Endothelial cell of hepatic sinusoid (primary cell): Measurements from ENCODE around the gene TENT4B.

Source experiments
- in situ Hi-C: cut with HindIII; loops from 2 replicates; pipeline ENCODE4 v1.10.0; 2017; ENCODE audit warnings: low sequenced_read_pairs

The TENT4B gene

DNA sequence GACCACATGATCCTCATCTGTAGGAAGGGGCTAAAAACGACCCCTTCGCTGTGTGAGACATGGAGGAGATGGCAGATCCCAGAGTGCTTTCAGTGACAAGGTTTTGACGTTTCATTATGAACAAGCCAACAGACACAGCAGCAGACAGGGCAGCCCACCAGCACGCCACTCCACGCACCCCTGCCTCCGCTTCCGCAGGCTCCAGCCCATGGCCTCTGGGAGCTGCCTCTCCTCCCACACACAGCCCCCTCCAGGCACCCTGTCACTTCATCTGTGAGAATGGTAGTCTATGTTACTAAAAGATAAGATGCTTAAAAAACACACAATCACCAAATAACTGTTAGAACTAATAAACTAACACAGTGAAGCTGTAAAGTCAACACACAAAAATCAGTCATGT lies 101.0 kb downstream of the TENT4B start:
- in situ Hi-C loops, result no loop called here

DNA sequence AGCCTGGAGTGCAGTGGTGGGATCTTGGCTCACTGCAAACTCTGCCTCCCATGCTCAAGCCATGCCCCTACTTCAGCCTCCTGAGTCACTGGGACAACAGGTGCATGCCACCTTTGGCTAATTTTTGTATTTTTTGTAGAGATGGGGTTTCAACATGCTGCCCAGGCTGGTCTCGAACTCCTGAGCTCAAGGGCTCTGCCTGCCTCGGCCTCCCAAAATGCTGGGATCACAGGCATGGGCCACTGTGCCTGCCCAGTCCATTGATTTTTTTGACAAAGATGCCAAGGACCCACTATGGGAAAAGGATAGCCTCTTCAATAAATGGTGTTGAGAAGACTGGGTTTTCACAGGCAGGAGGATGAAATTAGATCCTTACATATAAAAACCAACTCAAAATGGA lies 102.4 kb downstream of the TENT4B start:
- in situ Hi-C loops, result no loop called here

DNA sequence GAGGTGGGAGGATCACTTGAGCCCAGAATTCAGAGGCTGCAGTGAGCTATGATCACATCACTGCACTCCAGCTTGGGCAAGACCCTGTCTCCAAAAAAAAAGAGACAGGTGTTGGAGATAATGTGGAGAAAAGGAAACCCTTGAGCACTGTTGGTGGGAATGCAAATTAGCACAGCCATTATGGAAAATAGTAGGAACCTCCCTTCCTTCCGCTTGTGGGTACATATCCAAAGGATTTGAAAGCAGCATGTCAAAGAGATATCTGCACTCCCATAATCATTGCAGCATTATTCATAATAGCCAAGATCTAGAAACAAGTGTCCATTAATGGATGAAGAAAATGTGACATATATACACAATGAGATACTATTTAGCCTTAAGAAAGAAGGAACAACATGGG lies 103.5 kb downstream of the TENT4B start:
- in situ Hi-C loops, result no loop called here

DNA sequence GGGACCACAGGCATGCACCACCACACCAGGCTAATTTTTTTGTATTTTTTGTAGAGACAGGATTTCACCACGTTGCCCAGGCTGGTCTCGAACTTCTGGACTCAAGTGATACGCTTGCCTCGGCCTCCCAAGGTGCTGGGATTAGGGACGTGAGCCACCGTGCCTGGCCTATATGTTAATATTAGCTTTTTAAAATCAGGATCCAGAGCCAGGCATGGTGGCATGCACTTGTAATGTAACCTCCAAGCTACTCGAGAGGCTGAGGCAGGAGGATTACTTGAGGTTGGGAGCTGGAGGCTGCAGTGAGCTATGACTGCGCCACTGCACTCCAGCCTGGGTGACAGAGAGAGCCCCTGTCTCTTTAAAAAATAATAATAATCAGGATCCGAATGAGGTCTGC lies 104.8 kb downstream of the TENT4B start:
- in situ Hi-C loops, result no loop called here

DNA sequence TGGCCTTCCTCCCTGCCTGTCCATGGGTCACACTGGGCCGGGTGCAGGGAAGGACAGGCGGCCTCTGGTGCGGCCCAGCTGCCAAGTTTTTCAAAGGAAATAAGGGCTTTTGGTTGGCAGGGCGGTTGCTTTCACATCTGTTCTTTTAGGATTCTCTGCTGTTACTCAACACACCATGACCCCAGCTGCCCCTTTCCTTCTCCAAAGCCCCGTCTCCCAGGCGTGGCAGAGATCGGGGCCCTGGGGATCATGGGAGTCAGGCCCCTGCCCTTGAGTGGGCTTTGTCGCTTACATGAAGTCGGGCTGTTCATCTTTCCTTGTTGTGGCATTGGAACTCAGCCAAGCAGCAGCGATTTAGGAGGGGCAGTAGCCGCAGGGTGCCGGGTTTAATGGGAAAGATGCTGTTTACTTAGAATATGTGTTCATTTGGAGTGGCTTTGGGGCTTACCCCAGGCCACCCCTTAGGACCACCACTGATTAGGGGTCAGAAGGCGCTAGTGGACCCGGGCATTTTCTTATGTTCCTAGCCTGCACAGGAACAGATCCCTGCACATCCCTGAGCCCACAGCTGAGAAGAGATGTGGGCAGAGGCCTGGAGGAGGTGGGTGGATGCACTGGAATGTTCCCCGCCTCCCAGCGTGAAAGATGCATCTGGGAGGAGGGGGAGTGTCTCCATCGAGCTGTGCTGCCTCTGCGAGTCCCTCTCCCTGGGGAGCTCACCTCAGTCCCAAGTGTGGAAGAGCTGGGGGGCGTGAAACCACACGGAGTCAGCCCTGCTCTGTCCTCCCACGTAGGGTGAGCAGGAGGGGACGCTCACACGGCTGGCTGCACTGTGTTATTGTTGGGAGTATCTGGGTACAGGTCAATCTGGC lies 106.5 kb downstream of the TENT4B start:
- in situ Hi-C loops, result loop anchor here (5.0 kb wide), 2 partner anchors 47 to 78 kb away; no protein-coding TSS in a partner anchor

DNA sequence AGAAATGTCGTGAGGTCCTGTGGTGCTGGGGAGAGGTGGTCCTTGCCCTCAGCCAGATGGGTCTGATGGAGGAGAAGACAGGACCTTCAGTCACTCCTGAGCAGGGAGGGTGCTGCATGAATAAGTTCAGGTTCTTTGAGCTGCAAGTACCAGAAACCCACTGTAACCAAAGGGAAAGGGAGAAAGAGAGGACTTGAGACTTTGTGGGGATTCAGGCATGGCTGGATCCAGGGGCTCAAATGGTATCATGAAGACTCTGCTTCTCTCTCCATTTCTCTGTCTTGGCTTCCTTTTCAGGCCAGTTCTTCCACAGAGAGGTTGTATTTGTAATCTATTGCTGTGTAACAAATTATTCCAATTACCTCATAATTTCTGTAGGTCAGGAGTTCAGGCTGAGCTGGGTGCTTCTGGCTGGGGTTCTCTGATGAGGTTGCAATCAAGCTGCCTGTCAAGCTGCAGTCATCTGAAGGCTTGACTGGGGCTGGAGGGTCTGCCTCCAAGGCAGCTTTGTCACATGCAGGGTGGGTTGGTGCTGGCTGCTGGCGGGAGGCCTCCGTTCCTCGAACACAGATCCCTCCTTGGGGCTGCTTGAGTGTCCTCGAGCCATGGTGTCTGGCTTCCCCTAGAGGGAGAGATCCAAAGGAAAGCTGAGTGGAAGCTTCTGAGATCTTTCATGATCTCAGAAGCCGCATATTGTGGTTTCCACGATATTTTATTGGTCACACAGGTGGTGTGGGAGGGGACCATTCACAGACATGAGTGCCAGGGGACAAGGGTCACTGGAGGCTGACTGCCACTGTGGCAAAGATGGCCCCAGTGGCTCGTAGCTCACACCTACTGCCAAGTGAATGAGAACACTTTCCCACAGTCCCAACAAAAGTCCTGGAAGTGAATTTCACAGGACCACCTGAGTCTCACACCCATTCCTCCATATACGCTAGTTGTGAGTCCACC lies 107.4 kb downstream of the TENT4B start:
- in situ Hi-C loops, result loop anchor here (5.0 kb wide), 2 partner anchors 48 to 77 kb away; no protein-coding TSS in a partner anchor

DNA sequence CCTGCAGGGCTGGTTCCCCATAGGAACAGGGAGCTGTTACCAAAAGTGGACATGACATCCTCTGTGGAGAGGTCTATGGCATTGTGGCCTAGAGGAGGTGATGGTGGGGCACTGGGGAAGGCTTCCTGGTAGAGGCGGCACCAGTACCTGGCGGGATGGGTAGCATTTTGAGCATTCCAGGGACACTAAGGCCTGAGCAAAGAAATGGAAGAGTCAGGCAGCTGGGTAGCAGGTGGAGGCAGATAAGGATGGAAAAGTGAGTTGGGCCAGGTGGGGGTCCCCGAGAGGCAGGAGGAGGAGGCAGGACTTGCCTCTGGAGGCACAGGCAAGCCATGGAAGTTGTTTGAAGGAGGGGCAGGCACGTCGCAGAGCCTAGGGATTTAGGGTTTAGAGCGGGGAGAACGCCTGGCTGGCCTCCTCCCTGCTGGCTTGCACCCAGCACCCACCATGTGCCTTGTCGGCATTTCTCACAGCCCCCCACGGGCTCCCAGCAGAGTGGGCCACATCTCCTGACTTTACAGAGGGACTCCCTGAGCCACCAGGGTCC lies 108.1 kb downstream of the TENT4B start:
- in situ Hi-C loops, result loop anchor here (5.0 kb wide), 2 partner anchors 49 to 76 kb away; no protein-coding TSS in a partner anchor

DNA sequence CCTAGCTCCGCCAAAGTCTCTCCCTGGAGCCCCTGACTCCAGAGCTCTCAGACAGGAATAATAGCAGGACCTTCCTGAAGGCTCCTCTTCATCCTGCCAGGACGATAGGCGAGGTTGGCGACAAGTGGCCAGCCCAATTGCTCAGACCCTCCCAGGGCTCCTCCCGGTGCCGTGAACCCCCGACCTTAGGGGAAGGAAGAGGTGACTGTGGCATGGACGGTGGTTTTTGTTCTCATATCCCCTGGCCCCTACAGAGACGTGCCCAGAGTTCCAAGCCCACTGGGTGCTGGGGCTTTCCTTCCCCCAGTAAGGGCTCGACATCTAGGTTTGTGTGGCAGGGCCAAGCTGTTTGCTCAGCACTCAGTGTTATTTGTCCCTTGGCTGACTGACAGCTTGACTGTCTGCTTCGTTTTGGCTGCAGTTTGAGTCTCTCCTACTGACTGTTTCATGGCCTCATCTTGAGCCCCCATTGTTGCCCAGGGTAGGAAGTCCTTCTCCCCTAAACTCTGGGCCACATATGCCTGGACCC lies 108.7 kb downstream of the TENT4B start:
- in situ Hi-C loops, result loop anchor here (5.0 kb wide), 2 partner anchors 49 to 76 kb away; no protein-coding TSS in a partner anchor

DNA sequence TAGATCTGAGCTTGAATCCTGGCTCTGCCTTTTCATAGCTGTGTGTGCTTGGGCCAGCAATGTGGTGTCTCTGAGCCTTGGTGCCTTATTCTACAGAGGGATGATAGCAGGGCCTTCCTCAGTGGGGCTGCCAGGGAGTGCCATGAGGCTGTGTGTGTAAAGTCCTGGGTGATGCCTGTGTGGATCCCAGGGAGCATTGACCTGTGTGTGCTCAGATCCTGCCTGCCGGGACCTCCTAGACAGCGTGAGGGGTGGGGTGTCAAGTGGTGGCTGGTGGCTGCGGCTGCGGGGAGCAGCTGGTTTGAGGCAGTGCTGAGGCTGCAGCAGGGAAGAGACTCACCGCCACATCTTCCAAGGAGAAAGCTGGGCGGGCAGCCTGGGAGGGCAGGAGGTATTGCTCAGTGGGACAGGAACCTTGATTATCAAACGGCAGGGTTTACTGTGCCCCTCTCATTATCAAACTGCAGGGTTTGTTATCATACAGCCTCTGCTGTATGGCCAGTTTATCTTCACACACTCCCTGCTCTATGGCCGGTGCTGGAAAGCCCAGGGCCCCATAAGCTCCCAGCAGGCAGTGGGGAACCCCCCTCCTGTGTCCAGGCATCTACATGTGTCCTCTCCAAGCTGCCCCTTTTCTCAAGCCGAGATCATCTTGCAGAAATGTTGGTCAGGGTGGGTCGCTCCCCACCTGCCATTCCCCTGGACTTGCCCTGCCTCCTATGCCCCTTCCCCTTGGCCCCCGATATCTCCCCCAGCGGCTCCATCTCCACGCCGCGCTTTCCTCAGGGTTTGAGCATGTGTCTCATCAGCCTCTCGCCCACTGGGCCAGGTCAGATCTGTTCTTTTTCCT lies 110.2 kb downstream of the TENT4B start:
- in situ Hi-C loops, result loop anchor here (5.0 kb wide), 2 partner anchors 51 to 74 kb away; no protein-coding TSS in a partner anchor

DNA sequence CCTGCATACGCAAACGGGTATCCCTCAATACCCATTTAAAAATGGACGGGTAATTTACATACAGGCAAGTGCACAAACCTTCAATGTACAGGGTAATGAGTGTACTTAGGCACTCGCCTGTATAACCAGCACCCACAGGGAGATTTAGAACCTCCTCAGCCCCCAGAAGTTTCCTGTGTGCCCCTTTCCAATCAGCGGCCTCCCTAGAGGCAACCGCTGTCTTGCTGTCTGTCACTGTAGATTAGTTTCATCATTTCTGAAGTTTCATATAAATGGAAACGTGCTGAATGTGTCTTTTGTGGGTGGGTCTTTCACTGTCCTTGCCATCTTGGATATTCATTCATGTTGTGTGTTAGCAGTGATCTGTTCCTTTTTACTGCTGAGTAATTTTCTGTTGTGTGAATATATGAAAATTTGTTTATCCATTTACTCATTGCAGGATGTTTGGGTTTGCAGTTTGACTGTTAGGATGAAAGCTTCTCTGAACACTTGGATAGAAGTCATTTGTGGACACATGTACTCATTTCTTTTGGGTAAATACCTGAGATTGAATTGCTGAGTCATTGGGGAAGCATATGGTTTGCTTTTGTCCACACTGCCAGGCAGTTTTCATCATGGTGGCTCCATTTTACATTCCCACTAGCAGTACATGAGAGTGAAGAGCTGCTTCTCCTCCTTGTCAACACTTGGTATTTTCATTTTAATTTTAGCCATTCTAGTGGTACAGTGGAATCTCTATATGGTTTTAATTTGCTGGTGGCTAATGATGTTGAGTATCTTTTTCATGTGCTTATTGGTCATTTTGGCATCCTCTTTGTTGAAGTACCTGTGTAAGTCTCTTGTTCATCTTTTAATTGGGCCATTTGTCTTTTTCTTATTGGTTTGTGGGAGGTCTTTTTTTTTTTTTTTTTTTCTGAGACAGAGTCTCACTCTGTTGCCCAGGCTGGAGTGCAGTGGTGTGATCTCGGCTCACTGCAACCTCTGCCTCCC lies 111.1 kb downstream of the TENT4B start:
- in situ Hi-C loops, result loop anchor here (5.0 kb wide), 2 partner anchors 52 to 73 kb away; no protein-coding TSS in a partner anchor

DNA sequence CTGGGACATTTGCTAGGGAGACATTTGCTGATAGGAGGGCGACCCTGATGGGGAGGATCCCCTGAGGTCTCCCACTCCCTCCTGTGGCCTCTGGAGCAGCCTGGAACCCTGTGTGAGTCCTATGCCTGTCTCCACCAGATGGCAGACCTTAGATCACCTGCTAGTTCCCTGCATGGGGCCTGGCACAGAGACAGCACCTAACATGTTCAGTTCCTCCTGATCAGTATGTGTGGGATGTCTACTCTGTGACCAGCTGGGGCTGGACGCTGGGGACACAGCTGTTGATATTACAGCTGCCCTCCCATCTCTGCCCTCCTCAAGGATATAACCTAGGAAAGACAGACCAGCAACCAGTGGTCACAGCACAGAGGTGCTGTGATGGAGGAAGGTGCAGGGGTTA lies 112.2 kb downstream of the TENT4B start:
- in situ Hi-C loops, result loop anchor here (5.0 kb wide), 1 partner anchor 92 kb away; no protein-coding TSS in a partner anchor

DNA sequence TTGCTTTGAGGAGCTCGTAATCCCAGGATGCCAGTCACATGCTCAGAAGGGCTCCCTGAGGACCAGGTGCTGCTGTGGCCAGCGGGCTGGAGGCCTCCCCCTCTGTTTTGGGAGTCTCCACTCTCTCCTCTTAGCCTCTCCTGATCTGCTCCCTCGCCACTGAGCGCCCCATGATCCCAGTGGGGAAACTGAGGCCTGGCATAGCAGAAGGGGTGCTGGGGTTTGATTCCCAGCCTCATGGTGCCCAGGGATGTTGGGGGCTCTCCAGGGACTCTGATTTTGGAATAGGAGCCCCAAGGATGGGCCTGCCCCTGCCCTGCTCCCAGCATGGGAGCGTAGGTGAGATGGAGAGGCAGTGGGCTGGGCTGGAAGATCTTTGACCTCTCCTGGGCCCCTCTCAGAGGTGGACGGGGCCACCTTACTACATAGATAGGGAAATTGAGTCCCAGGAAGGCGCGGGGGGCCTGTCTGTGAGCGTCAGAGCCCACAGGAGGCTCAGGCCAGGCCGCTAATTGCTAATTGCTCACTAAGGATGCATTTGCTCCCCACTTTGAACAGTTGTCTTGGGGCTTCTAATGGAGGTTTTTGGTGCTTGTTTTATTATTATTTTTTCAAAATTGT lies 112.7 kb downstream of the TENT4B start:
- in situ Hi-C loops, result loop anchor here (5.0 kb wide), 1 partner anchor 91 kb away; no protein-coding TSS in a partner anchor

DNA sequence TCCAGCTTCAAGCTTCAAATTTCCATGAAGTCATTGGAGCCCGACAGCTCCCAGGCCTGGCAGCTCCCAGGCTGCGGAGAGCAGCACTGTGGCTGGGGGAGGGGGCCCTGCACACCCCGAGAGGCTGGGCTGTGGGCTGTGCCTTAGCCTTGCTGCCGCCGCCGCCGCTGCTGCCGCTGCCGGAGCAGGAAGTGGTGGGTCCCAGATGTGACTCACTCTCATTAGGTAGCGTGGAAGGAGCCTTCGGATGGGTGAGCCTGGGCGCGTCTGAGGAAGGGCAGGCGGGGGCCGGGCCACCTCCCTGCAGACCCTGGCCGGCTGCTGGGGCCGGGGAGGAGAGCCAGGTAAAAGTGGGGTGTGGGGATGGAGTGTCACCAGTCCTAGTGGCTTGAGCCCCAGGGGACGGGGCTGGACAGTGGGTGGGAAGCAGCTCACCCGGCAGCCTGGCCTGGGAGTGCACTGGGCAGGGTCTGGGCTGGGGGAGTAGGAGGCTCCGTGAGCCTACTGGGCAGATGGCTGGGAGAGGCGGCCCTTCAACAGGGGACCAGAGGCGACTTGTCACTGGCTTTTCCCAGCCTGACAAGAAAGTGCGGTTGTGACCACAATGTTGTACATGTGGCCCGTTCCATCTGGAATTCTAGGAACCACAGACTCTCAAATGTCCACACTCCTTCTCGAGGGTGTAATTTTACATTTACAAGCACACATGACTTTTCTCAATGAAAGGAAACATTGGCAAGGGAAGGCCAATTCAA lies 113.4 kb downstream of the TENT4B start, which contains the start of gene ADCY7:
ADCY7 (plus strand) TSS at position 215 of the 755 bp plus-strand sequence. CDS start 21,629 bp downstream, outside the sequence.
- in situ Hi-C loops, result loop anchor here (5.0 kb wide), 1 partner anchor 91 kb away; no protein-coding TSS in a partner anchor

DNA sequence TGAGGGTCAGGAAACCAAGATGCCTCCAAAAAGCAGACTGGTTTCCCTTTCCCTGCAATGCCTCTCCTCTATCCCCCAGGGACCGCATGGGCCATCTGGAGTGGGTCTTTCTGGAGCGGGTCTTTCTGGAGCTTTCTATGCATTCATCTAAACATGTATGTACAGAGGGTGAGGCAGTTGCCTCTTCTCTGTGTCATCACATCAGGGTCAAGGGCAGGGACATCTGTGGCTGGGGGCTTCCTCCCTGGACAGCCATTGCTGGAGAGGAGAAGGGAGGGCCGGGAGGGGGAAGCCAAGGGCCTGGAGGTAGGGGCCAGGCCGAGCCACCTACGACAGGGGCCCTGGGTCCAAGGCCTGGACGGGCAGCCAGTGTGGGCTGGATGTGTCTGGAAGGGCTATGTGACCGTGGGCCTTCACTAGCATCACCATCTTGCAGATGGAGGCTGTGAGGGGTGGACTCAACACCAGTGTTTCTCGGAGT lies 114.1 kb downstream of the TENT4B start:
- in situ Hi-C loops, result loop anchor here (5.0 kb wide), 1 partner anchor 90 kb away; no protein-coding TSS in a partner anchor

DNA sequence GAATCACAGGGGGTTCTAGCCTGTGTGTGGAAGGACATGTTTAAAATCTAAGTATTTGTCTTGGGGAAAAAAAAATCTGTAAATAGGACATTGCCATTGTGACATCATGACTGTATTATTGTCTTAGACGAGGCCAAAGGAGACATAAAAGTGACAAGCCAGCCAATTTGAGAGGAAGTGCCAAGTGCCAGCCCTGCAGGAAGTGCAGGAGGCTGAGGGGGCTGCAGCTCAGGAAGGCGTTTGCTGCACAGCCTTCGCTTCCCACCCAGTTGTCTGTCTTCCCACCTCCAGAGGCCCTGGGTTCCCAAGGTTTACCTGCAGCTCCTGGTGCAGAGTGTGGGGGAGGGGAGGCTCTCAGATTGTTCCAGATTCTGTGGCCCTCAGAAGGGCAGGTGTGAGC lies 114.5 kb downstream of the TENT4B start:
- in situ Hi-C loops, result loop anchor here (5.0 kb wide), 1 partner anchor 90 kb away; no protein-coding TSS in a partner anchor

DNA sequence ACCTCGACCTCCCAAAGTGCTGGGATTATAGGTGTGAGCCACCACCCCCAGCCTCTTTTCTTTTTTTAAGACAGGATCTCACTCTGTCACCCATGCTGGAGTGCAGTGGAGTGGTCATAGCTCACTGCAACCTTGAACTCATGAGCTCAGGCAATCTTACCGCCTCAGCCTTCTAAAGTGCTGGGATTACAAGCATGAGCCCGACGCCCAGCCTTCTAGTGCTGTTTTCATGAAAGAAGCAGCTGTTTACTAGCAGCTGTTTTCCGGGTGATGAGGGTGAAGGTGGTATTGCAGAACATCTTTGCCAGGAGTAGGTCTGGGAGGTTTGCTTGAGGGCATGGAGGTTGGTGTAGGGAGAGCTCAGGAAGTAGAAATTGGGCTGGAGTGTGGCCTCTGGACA lies 115.2 kb downstream of the TENT4B start:
- in situ Hi-C loops, result loop anchor here (5.0 kb wide), 1 partner anchor 89 kb away; no protein-coding TSS in a partner anchor
